NCI-H774 (cell line): ENCODE measurements around the gene PIAS1.
"Not testable (repeated sequence)": the region's sequence is repeated elsewhere in the genome, so short reads cannot be mapped to it uniquely, and the experiment has no call there.

Source experiments
- DNase-seq: peaks from one replicate; lab custom pipeline; 2025; lab: John Stamatoyannopoulos, UW

The PIAS1 gene

DNA sequence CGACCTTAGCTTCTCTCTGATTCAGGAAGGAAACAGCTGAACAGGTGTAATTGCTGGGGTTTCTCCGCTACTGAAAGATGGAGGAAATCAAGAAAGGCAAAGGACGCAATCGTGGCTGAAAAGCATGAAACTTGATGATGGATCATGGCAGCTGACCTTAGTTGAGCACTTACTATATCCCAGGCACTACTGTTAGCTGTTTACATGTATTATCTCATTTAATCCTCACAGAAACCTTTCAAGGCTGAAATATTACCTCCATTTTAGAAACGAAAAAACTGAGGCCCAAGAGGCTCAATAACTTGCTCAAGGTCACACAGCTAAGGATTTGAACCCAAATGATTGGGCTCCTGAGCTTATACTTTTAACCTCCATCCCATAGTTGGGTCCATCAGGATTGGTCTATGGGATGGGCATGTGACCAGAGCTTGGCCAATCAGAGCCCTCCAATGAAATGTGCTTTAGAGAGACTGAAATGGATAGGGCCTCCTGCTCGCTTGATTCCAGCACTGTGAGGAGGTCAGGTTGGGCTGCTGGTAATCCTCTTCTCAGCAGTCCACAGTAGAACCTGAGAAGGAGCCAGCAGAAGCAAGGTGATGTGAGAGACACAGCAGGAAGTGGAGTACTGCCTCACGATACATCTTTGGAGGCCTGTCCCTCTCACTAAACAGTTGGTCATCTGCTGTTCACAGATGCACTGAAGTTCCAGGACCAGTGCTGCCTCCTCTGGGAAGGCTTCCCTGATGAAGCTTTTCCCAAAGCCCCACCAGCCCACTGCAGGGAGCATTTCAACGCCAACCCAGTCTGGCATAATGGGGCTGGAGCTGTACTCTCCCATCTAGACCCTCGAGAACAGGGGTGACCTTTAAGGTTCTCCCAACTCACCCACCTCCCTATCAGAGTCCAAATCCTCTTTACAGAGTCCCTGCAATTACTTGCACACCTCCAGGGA is 165.0 kb downstream of the PIAS1 start:
- DNase-seq, result no peak

DNA sequence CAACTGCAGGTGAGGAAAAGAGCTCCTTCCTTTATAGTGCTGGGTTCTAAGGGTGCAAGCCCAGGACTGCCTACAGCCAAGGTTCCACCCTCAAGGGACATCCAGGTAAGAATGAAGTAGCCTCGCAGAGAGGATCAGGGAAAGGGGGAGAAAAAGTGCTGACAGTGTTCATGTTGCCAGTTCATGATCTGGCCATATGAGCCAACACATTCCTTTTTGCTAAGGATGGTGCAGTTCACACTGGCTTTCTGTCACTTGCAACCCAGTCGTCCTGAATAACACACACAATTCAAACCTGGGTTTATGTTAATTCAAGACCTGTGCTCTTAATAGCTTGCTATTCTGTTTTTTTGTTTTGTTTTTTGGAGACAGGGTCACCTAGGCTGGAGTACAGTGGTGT is 166.4 kb downstream of the PIAS1 start:
- no peak for DNase-seq

DNA sequence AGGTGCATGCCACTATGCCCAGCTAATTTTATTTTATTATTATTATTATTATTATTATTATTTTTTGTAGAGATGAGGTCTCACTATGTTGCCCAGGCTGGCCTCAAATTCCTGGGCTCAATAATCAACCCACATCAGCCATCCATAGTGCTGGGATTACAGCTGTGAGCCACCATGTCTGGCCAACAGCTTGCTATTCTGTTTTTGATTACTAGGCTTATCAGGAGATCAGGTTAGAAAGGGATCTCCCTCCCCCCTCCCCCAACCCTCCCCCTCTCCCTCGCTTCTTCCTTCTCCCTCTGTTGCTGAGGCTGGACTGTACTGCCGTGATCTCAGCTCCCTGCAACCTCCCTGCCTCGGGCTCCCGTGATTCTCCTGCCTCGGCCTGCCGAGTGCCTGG is 166.9 kb downstream of the PIAS1 start:
- no peak for DNase-seq

DNA sequence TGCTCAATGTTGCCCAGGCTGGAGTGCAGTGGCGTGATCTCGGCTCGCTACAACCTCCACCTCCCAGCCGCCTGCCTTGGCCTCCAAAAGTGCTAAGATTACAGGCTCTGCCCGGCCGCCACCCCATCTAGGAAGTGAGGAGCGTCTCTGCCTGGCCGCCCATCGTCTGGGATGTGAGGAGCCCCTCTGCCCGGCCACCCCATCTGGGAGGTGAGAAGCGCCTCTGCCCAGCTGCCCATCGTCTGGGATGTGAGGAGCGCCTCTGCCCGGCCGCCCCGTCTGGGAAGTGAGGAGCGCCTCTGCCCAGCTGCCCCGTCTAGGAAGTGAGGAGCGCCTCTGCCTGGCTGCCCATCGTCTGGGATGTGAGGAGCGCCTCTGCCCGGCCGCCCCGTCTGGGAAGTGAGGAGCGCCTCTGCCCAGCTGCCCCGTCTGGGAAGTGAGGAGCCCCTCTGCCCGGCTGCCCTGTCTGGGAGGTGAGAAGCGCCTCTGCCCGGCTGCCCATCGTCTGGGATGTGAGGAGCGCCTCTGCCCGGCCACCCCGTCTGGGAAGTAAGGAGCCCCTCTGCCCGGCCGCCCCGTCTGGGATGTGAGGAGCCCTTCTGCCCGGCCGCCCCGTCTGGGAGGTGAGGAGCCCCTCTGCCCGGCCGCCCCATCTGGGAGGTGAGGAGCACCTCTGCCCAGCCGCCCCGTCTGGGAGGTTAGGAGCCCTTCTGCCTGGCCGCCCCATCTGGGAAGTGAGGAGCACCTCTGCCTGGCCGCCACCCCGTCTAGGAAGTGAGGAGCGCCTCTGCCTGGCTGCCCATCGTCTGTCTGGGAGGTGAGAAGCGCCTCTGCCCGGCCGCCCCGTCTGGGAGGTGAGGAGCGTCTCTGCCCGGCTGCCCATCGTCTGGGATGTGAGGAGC is 167.7 kb downstream of the PIAS1 start:
- not testable (repeated sequence) for DNase-seq

DNA sequence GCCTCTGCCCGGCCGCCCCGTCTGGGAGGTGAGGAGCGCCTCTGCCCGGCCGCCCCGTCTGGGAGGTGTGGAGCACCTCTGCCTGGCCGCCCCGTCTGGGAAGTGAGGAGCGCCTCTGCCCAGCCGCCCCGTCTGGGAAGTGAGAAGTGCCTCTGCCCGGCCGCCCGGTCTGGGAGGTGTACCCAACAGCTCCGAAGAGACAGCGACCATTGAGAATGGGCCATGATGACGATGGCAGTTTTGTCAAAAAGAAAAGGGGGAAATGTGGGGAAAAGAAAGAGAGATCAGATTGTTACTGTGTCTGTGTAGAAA is 168.3 kb downstream of the PIAS1 start:
- not testable (repeated sequence) for DNase-seq

DNA sequence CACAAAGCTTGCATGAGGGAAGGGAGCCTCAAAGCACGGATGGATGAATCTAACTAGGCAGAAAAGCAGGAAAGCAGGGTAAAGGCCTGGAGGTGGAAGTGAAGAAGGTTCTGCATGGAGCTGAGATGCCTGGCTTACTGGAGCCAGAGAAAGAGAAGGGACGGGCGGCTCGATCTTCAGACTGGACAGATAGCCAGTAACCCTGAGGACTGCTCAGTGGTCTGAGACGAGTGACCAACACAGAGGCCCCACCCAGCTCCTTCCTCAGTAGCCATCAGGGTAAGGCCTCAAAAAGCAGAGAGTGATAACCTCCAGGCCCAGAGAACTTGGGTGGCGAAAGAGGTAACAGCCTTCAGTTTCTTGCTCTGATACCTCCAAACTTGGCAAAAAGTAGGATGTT is 169.1 kb downstream of the PIAS1 start:
- no peak for DNase-seq

DNA sequence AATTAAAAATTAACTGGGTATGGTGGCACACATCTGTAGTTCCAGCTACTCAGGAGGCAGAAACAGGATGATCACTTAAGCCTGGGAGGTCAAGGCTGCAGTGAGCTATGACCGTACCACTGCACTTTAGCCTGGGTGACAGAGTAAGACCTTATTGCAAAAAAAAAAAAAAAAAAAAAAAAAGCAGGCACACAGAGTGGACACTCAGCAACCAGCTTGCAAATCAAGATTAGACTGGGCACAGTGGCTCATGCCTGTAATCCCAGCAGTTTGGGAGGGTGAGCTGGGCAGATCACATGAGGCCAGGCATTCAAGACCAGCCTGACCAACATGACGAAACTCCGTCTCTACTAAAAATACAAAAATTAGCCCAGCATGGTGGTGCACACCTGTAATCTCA is 170.0 kb downstream of the PIAS1 start:
- no peak for DNase-seq

DNA sequence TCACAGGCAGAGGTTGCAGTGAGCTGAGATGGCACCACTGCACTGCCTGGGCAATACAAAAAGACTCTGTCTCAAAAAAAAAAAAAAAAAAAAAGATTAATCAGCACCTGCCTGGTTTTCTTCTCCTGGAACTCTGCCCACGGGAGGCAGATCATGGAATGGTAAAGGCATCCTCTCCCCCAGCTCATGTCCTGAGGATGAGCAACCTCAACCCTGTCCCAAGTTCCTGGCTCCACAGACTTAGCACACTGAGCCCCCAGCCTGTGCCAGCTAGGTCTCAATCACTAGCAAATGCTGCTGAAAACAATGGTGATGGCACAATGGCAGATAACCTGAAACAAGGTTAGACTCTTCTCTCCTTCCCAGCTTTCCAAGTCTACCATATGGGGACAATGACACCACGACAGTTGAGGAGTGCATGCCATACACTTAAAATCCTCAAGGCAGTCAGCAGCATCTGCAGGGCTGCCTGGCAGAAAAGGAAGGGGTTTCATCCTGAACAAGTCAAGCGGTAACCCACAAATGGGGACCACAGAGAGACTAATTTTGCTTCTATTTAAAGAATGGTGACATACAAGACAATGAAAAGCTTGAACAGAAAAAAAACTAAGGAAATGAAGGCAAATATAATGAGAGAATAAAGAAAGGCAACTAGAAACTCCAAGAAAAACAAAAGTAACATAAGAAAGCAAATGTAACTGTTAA is 170.6 kb downstream of the PIAS1 start:
- no peak for DNase-seq

DNA sequence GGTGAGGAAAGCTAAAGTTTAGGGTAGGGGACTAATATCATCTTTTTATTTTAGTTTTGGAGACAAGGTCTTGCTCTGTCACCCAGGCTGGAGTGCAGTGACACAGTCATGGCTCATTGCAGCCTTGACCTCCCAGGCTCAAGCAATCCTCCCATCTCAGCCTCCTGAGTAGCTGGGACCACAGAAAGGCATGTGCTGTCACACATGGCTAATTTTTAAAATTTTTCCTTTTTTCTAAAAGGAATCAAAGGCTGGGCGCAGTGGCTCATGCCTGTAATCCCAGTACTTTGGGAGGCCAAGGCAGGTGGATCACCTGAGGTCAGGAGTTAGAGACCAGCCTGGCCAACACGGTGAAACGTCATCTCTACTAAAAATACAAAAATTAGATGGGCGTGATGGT is 171.3 kb downstream of the PIAS1 start:
- DNase-seq, result not testable (repeated sequence)

DNA sequence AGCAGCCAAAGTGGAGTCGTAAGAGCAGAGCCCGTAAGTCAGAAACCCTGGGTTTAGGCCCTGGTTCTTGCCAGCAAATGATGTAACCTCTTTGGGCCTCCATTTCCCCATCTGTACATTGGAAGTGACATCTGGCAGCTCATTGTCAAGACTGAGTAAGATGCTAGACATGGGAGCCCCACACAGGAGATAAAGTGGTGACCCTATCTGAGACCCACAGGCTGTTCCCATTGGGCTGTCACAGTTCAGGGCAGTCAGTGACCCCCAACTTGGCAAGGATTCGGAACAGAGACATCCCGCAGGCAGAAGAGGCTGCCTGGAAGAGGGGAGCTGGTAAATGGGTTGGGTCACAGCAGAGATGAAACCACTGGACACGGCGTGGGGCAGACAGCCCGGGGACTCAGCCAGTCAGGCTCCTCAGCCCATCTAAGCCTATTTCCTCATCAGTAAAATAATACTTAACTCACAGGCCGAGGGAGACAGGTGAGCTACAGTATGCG is 173.6 kb downstream of the PIAS1 start:
- DNase-seq, result no peak

DNA sequence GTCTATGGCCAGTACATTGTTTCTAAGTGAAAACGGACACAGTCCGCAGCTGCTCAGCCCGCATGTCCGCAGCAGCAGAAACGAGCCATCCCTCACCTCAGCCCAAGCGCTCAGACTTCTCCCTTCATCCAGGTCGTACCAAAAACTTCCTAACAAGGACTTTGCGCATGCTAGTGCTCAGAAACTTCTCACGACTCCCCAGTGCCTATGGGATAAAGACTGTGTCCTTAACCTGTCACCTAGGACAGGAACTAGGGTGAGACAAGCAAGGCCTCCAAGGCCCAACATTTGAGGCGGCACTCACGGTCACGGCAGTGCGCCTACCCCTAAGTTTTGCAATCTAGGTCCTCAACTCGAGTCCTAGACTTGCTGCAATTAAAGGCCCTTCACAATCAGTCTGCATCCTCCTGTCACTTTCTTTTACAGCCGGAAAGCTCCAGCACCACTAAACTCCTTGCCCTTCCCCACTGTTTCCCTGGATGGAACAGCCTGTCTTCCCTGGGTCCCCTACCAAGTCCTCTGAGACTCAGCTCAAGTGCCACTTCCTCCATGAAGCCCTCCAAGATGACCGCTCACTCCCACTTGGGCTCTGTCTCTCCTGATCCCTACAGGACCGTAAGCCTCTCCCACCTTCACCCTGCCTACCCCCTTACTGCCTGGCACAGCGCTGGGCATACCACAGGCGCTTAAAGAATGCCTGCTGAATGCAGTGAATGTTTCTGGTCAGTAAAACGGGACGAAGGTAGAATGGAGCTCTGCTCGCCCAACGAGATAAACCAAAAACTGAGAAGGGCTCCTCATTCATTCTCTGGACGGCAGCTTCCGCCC is 174.2 kb downstream of the PIAS1 start:
- DNase-seq, result no peak

DNA sequence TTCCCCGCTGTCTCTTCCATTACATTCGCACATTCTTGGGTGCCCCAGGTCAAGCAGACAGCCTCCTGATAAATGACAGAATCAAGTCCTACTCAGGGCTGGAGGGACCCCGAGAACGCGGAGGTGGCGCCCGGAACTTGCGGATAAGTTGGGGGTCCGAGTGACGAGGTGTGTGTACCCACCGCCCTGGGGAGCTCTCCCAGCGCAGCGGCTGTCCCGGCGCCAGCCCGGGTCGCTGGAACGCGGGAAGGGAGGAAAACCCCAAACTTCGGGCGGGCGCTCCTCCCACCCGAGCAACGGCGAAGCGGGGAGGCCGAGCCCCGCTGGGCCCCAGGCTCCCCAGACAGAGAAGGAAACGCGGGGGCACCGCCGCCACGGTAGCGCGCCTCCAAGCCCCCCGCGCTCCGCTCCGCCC is 174.9 kb downstream of the PIAS1 start:
- DNase-seq, result no peak

DNA sequence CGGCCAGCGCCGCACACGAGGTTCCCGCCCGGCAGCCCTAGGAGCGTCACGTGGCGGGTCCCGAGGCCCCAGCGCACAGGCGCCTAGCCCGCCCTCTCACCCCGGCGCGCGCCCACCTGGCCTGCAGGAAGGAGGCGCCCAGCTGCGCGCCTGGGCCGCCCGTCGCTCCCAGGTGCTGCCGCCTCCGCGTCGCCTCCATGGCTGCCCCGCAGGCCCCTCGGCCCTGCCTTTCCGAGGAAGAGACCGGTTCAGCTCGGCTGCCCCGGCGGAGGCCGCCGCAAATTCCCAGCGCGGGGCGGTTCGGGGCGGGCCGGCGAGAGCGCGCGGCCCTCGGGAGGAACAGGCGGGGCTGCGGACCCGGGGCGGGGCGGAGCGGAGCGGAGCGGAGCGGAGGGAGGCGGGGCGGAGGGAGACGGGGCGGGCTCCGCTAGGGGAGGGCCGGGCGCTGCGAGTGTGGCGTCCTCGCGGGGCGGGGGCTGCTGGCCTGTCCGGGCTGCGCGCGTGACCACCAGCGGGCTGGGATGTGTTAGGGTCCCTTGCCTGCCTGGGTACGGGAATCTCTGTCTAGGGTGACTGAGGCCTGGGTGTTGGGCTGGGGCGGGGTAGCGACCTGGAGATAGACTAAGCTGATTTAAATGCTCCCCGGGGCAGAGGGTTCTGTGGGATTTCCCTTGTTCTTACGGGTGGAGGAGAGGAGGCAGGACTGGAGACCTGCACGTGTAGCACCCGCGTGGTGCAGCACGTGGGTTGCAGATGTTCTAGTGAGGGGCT is 175.5 kb downstream of the PIAS1 start, which contains the start of gene CLN6:
Gene CLN6 (minus strand): TSS at position 343 of the 771 bp plus-strand sequence. CDS start 144 bp downstream, at position 199.
- DNase-seq, result peak; percentile 83

DNA sequence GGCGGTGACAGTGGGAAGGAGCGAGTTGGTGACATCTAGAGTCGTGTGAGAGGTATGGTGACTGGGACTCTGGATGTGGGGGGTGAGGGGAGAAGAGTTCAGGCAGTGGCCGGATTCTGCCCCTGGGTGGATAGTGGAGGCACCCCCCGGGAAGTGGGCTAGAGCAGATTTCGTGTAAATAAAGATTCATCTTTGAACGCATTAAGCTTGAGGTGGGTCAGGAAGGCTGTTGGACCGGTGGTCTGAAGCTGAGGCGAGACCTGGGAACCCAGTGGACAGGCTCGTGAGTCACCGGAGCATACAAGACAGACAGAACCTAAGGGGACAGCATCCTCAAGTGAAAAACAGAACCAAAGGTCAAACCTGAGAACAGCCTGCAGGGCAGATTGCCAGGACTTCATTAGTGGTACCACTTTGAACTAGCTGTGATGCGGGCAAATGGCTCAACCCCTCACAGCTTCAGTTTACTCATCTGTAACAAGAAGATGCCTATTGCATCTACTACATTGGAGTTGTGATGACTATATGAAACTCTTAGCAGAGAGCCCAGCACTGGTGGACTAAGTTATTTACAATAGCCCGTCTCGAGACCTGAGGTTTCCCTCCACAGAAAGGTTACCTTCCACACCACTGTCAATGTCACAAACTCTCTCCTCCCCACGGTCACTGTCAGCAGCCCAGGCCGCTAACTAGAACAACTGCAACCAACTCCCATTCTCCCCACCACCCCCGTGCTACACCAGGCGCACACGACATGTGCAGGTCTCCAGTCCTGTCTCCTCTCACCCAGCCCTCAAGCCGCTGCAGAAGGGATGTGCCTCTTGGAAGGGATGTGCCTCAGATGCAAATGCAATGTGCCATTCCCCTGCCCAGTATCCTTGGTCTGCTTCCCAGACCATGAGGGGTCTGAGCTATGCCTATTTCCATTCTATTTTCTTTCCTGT is 176.3 kb downstream of the PIAS1 start:
- DNase-seq, result no peak

DNA sequence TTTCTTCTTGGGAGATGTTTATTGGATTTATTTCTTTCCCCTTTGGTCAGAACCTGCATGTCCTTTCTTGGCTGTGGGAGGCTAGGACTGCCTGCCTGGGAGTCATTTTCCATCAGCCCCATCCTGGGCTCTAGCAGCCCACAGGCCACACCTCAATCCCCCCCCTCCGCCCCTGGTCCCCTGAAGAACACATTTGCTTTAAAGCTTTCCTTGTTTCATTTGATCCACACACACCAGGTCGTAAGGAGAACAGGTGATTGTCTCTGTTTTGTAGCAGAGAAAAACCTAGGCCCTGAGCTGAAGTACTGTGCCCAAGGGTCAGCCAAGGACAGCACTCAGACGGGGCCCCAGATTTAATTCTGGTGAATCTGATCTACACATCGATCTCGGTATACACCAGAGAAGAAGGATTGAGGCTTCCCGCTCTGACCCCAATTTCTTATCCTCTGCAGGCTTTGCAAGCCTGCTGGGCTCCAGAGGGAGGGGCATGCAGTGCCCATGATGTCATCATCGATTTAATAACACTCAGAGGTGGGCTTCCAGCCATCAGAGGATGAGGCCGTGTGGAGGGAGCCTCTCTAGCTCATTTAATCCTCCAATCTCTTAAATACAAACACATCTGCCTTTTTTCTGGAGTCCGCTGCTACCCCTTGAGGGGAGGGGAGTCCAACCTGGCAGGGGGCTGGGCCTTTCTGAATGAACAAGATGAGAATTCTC is 177.1 kb downstream of the PIAS1 start:
- no peak for DNase-seq

DNA sequence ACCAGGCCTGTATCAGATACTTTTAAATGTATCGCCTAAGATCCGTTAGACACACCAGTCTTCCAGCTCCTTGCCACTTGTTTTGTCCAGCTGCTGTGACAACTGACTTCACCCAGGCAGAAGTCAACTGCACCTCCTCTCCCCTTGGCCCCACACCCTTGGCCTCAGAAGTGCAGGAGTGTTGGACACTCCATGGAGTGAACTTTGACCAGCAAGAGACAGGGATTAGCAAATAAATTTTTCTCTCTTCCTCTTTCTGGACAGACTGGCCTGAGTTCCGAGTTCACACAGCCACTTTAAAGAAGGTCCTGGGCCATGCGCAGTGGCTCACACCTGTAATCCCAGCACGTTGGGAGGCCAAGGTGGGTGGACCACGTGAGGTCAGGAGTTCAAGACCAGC is 178.3 kb downstream of the PIAS1 start:
- DNase-seq, result no peak

DNA sequence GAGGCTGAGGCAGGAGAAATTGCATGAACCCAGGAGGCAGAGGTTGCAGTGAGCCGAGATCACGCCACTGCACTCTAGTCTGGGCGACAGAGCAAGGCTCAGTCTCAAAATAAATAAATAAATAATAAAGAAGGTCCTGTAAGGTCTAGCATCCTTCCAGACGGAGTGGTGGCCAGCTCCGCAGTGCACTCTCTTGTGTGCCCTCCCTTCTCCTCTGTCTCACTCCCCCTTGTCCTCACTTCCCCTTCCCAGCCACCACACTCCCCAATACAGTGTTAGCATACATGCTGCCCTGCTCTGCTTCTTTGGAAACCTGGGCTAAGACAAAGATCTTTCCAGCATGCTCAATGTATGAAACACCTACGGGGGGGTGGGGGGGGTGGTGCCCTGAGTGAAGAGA is 178.8 kb downstream of the PIAS1 start:
- DNase-seq, result no peak

DNA sequence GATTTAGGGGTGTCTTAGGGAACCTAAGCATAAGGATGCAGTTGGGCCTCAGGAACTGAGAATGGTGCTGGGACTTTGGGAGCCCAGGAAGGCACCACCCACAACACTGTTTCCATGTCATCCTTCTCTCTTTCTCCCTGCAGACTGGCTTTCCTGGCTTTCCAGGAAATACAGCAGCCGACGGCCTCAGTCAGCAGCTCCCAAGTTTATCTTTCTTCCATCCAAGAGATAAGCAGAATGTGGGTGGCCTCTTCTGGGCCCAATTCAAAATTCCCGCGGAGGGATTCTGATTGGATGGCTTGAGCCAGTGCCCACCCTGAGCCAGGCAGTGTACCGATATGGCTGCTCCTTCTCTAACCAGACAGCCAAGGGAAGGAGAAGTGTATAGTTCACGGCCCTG is 179.9 kb downstream of the PIAS1 start:
- no peak for DNase-seq

DNA sequence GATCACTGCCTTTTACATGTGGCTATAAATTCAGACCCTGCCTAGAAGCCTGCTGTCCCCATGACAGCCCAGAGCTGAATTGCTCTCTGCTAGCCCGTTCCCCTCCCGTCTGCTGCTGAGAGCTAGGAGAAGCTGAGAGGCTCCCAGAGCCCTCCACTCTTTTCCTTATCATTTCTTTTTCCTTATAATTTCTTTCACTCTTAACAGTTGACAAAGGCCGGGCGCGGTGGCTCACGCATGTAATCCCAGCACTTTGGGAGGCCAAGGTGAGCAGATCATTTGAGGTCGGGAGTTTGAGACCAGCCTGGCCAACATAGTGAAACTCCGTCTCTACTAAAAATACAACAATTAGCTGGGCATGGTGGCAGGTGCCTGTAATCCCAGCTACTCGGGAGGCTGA is 180.4 kb downstream of the PIAS1 start:
- DNase-seq, result not testable (repeated sequence)
